HUES64 (cell line): ENCODE measurements around the gene H2AZ1. TPM values are rescaled to one million over a fixed set of nuclear protein-coding genes. Genes with fewer than 3 reads are reported as not detected.

Experiments used
- H3K27ac ChIP-seq: 2 replicates; pipeline ENCODE4 v1.7.0; 2013; ENCODE audit warnings: low read depth, low read length, inconsistent platforms
- H3K27me3 ChIP-seq: 2 replicates; pipeline ENCODE4 v1.6.1; 2013; ENCODE audit warnings: mild to moderate bottlenecking, low read length; ENCODE audit not compliant: insufficient read depth
- H3K36me3 ChIP-seq: 2 replicates; pipeline ENCODE4 v1.6.1; 2013; ENCODE audit warnings: mild to moderate bottlenecking, low read length; ENCODE audit not compliant: insufficient read depth
- H3K4me1 ChIP-seq: 2 replicates; pipeline ENCODE4 v1.6.1; 2013; ENCODE audit warnings: mild to moderate bottlenecking, low read length, moderate library complexity; ENCODE audit not compliant: insufficient read depth
- H3K4me3 ChIP-seq: 2 replicates; pipeline ENCODE4 v1.5.1; 2013; ENCODE audit warnings: mild to moderate bottlenecking, low read length, moderate library complexity
- H3K9ac ChIP-seq: 2 replicates; pipeline ENCODE4 v1.6.1; 2013; ENCODE audit warnings: mild to moderate bottlenecking, low read depth, low read length
- H3K9me3 ChIP-seq: 2 replicates; pipeline ENCODE4 v1.6.1; 2013; ENCODE audit warnings: low read depth, low read length; ENCODE audit not compliant: insufficient read depth
- WGBS: fragments of 150-250, 120-280 bp; methylation state at CpG from one replicate; pipeline ENCODE4 v1.1.7; 2013; ENCODE audit warnings: missing lambda C conversion rate; 5-methylcytosine and 5-hydroxymethylcytosine counted together
- polyA plus RNA-seq, 2 experiments: library from polyadenylated mRNA; stranded (reverse); fragments of 50-300 nt; gene quantifications; one replicate each; pipeline ENCODE4 v1.2.3, GENCODE V29; 2013

The H2AZ1 gene
- polyA plus RNA-seq (2013, experiment 1 of 2), result 940 TPM
- 906 TPM for polyA plus RNA-seq (2013, experiment 2 of 2)

GRCh38 chr4:99949999-99950912 is at the start of gene H2AZ1:
H2AZ1 (minus strand) TSS chr4:99950275; CDS start chr4:99950170, 105 bp downstream.
- H3K4me3 ChIP-seq, result peak within 1 kb of the TSS; percentile 86
- WGBS, result under 1% methylated on average over 76 of the region's 76 CpGs
- H3K27ac ChIP-seq, result peak within 1 kb of the TSS; percentile 97
- H3K9ac ChIP-seq, result peak within 1 kb of the TSS; percentile 99
- H3K4me1 ChIP-seq, result peaks cover 20% of the 10 kb centered on the region
- no peaks in the 10 kb centered on the region for H3K27me3 ChIP-seq
- H3K9me3 ChIP-seq, result no peaks in the 10 kb centered on the region
- peaks cover 19% of the 10 kb centered on the region for H3K36me3 ChIP-seq

GRCh38 chr4:99998062-99998867 is 48.2 kb upstream of the H2AZ1 start:
- Histone ChIP-seq H3K9ac (no peak overlapping the region), H3K4me1 (peaks cover 9% of the 10 kb centered on the region; the same call in 1 of the 2 replicates), H3K27me3 (no peaks in the 10 kb centered on the region), H3K27ac (no peak overlapping the region), H3K4me3 (no peak overlapping the region), H3K36me3 (no peaks in the 10 kb centered on the region), H3K9me3 (no peaks in the 10 kb centered on the region)
- WGBS, result 100% methylated on average over 1 of the region's 2 CpGs

- Histone ChIP-seq H3K27me3 (no peaks in the 10 kb centered on the region), H3K4me3 (no peak overlapping the region), H3K4me1 (no peaks in the 10 kb centered on the region), H3K9ac (no peak overlapping the region), H3K36me3 (no peaks in the 10 kb centered on the region), H3K9me3 (no peaks in the 10 kb centered on the region), H3K27ac (no peak overlapping the region)
- WGBS, result 86% methylated on average over 3 of the region's 3 CpGs
Measured at GRCh38 chr4:99991741-99992140, 41.7 kb upstream of the H2AZ1 start.

- Histone ChIP-seq H3K9ac (no peak overlapping the region), H3K27me3 (no peaks in the 10 kb centered on the region), H3K9me3 (no peaks in the 10 kb centered on the region), H3K4me1 (no peaks in the 10 kb centered on the region), H3K36me3 (no peaks in the 10 kb centered on the region), H3K27ac (no peak overlapping the region), H3K4me3 (no peak overlapping the region)
Measured at GRCh38 chr4:99987681-99988080, 37.6 kb upstream of the H2AZ1 start.

- Histone ChIP-seq H3K27ac (no peak overlapping the region), H3K27me3 (no peaks in the 10 kb centered on the region), H3K9ac (no peak overlapping the region), H3K4me3 (no peak overlapping the region), H3K36me3 (no peaks in the 10 kb centered on the region), H3K4me1 (no peaks in the 10 kb centered on the region), H3K9me3 (no peaks in the 10 kb centered on the region)
- 100% methylated on average over 1 of the region's 4 CpGs for WGBS
Measured at GRCh38 chr4:99986792-99987191, 36.7 kb upstream of the H2AZ1 start.

GRCh38 chr4:99983289-99983943 is 33.3 kb upstream of the H2AZ1 start:
- Histone ChIP-seq H3K4me3 (no peak overlapping the region), H3K27me3 (no peaks in the 10 kb centered on the region), H3K9me3 (no peaks in the 10 kb centered on the region), H3K36me3 (no peaks in the 10 kb centered on the region), H3K9ac (no peak overlapping the region), H3K4me1 (no peaks in the 10 kb centered on the region), H3K27ac (no peak overlapping the region)
- 93% methylated on average over 3 of the region's 4 CpGs for WGBS

- H3K9ac ChIP-seq, result no peak overlapping the region
- H3K27ac ChIP-seq, result no peak overlapping the region
- no peaks in the 10 kb centered on the region for H3K4me1 ChIP-seq
- no peak overlapping the region for H3K4me3 ChIP-seq
- no peaks in the 10 kb centered on the region for H3K9me3 ChIP-seq
- H3K27me3 ChIP-seq, result no peaks in the 10 kb centered on the region
- H3K36me3 ChIP-seq, result no peaks in the 10 kb centered on the region
Measured at GRCh38 chr4:99979872-99980271, 29.8 kb upstream of the H2AZ1 start.

GRCh38 chr4:99971453-99972111 is 21.5 kb upstream of the H2AZ1 start:
- Histone ChIP-seq H3K27me3 (no peaks in the 10 kb centered on the region), H3K36me3 (no peaks in the 10 kb centered on the region), H3K27ac (no peak overlapping the region), H3K9me3 (no peaks in the 10 kb centered on the region), H3K9ac (no peak overlapping the region), H3K4me1 (no peaks in the 10 kb centered on the region), H3K4me3 (no peak overlapping the region)
- WGBS, result 96% methylated on average over 12 of the region's 12 CpGs

- Histone ChIP-seq H3K27me3 (no peaks in the 10 kb centered on the region), H3K4me1 (no peaks in the 10 kb centered on the region), H3K36me3 (no peaks in the 10 kb centered on the region), H3K9ac (no peak overlapping the region), H3K4me3 (no peak overlapping the region), H3K9me3 (no peaks in the 10 kb centered on the region), H3K27ac (no peak overlapping the region)
- WGBS, result no CpG with 5 or more reads among the region's 1 CpG
Measured at GRCh38 chr4:99968330-99968729, 18.3 kb upstream of the H2AZ1 start.

- WGBS, result 100% methylated on average over 2 of the region's 3 CpGs
- H3K4me3 ChIP-seq, result no peak overlapping the region
- H3K36me3 ChIP-seq, result no peaks in the 10 kb centered on the region
- no peaks in the 10 kb centered on the region for H3K9me3 ChIP-seq
- no peak overlapping the region for H3K9ac ChIP-seq
- no peaks in the 10 kb centered on the region for H3K27me3 ChIP-seq
- no peak overlapping the region for H3K27ac ChIP-seq
- no peaks in the 10 kb centered on the region for H3K4me1 ChIP-seq
Measured at GRCh38 chr4:99966692-99967091, 16.6 kb upstream of the H2AZ1 start.
